Measurements from ENCODE around the gene SPRYD3. TPM values are rescaled to one million over a fixed set of nuclear protein-coding genes. Genes with fewer than 3 reads are reported as not detected.

Gene SPRYD3
- total and polyA plus RNA-seq, 2 of the 4 experiments (the other 2 are of a cell fraction), result 25.6 to 27.8 TPM

GRCh38 chr12:53086361-53086760 lies 7.2 kb upstream of the SPRYD3 start:
- H3K56ac ChIP-seq (ENCODE audit: extremely low read depth, insufficient read depth, low read length), result no peak overlapping the region
- no peak overlapping the region for H3K4ac ChIP-seq (ENCODE audit: low read depth, low read length)
- no peak overlapping the region for H2BK120ac ChIP-seq (ENCODE audit: low read depth, low read length)
- no peak overlapping the region for H4K91ac ChIP-seq (ENCODE audit: insufficient read depth, low read depth, low read length)
- POLR2A ChIA-PET (ENCODE audit: unreplicated experiment), result no interaction called here
- H4K20me1 ChIP-seq (ENCODE audit: insufficient read depth, low read length), result no peaks in the 10 kb centered on the region
- H3K4me2 ChIP-seq (ENCODE audit: low read depth, low read length), result no peak overlapping the region
- ATAC-seq (ENCODE audit: low read depth), result no peak
- intact Hi-C loops (cut with micrococcal nuclease) (no loop called here), dilution Hi-C loops (cut with HindIII; ENCODE audit: low sequenced_read_pairs, unreplicated experiment) (no loop called here), in situ Hi-C loops (cut with MboI; ENCODE audit: low sequenced_read_pairs) (no loop called here)
- H2AK9ac ChIP-seq (replicated peaks; ENCODE audit: low read depth, low read length, poor library complexity), result no peak overlapping the region
- H4K5ac ChIP-seq (ENCODE audit: low read depth, low read length), result no peak overlapping the region
- H4K8ac ChIP-seq (ENCODE audit: low read depth in 2 of 2, low read length in 2 of 2), result no peak overlapping the region
- no peaks in the 10 kb centered on the region for H3K4me1 ChIP-seq (ENCODE audit: control insufficient read depth, insufficient read depth, low read length)
- no peaks in the 10 kb centered on the region for H3K36me3 ChIP-seq (ENCODE audit: control insufficient read depth, insufficient read depth, low read length)
- H3K79me1 ChIP-seq (ENCODE audit: low read depth in 1 of 2, low read length in 2 of 2), result no peaks in the 10 kb centered on the region
- DNase-seq, result no peak
- no peak overlapping the region for H3K14ac ChIP-seq (replicated peaks; ENCODE audit: low read depth, low read length)
- no peak overlapping the region for H2BK5ac ChIP-seq (ENCODE audit: low read depth, low read length, poor library complexity, severe bottlenecking)
- no peak overlapping the region for H3K18ac ChIP-seq (ENCODE audit: low read depth, low read length)
- H3K9me1 ChIP-seq (ENCODE audit: insufficient read depth, low read length), result no peaks in the 10 kb centered on the region
- no peak overlapping the region for H2BK15ac ChIP-seq (ENCODE audit: low read depth, low read length)
- H3K27me3 ChIP-seq (ENCODE audit: control insufficient read depth, insufficient read depth, low read length), result no peaks in the 10 kb centered on the region; the same call in 1 of the 2 replicates
- TF ChIP-seq CEBPB (IDR thresholded peaks at IDR 0.05; ENCODE audit: low read depth, low read length) (no peak), ELK1 (IDR thresholded peaks at IDR 0.05; ENCODE audit: borderline replicate concordance, low read depth, low read length) (no peak), NFE2L2 (IDR thresholded peaks at IDR 0.05; ENCODE audit: low read depth, low read length) (no peak), POLR2A (IDR thresholded peaks at IDR 0.05; ENCODE audit: low read depth, low read length) (no peak), RFX5 (IDR thresholded peaks at IDR 0.05; ENCODE audit: low read depth, low read length) (no peak), RCOR1 (IDR thresholded peaks at IDR 0.05; ENCODE audit: insufficient replicate concordance, low read length) (no peak), BHLHE40 (IDR thresholded peaks at IDR 0.05; ENCODE audit: low read depth, low read length) (no peak), MAFK (IDR thresholded peaks at IDR 0.05; ENCODE audit: low read depth, low read length) (no peak), SMC3 (IDR thresholded peaks at IDR 0.05; ENCODE audit: low read depth, low read length) (no peak)
- no peaks in the 10 kb centered on the region for H3K9me3 ChIP-seq (ENCODE audit: control insufficient read depth, insufficient read depth, low read length)
- no peak overlapping the region for H3K9ac ChIP-seq (ENCODE audit: low read depth, low read length)
- H2AFZ ChIP-seq (replicated peaks; ENCODE audit: low read length, poor library complexity), result no peak overlapping the region
- no peak overlapping the region for H2AK5ac ChIP-seq (ENCODE audit: low read depth, low read length)
- no peak overlapping the region for H3K23ac ChIP-seq (ENCODE audit: low read depth, low read length)
- H3K4me3 ChIP-seq (ENCODE audit: insufficient read depth, low read depth, low read length), result no peak overlapping the region
- BruUV-seq (replicated peaks), result no TSS peak
- no peak overlapping the region for H3K27ac ChIP-seq (ENCODE audit: insufficient read depth, low read length)
- CTCF ChIA-PET, result interaction anchor here (1.6 kb wide), 1 partner anchor 13 kb away, joined by 4 read pairs; no protein-coding TSS in a partner anchor
- H2BK20ac ChIP-seq (ENCODE audit: low read depth, low read length), result no peak overlapping the region
- WGBS, 2 experiments (ENCODE audit: extremely low coverage in 2 of 2, insufficient read length in 1 of 2), result no CpG with 5 or more reads among the region's 3 CpGs

All from IMR-90 (cell line).